ENCODE results near the gene CDC5L.

CDC5L gene

DNA sequence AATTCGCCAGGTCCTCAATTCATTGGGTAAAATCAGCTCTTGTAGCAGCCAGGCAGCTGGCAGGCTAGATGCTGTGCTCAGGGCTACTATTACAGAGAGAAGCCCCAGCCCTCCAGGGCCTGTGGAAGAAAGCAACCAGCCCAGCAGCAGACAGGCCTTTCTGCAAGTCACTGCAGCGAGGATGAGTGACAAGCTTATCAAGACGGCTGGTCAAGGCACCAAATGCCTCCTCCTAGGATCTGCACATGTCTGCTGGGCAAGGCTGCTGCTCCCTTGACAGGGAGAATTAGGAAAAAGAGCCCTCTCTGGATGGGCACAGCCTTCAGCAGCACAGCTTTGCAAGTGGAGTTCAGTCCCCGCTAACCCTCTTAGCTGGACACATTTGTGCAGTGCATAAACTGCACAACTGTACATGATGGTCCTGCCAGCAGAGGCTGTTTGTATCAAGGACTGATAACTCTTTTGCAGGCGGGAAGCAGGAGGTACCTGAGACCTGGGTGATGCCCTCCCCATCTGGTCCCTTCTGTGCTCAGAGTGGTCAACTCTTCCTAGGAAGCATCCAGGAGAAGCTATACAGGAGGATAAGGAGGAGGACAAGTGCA is 89.9 kb downstream of the CDC5L start:
- no peaks in the 10 kb centered on the region for H3K9me3 ChIP-seq (ENCODE audit: low read length)
- no peaks in the 10 kb centered on the region for H3K9me2 ChIP-seq (ENCODE audit: low read depth, low read length)
- no peak for TF ChIP-seq EZH2 (IDR thresholded peaks at IDR 0.05; ENCODE audit: borderline replicate concordance, low read length)
- TF ChIP-seq, protein P1, sequence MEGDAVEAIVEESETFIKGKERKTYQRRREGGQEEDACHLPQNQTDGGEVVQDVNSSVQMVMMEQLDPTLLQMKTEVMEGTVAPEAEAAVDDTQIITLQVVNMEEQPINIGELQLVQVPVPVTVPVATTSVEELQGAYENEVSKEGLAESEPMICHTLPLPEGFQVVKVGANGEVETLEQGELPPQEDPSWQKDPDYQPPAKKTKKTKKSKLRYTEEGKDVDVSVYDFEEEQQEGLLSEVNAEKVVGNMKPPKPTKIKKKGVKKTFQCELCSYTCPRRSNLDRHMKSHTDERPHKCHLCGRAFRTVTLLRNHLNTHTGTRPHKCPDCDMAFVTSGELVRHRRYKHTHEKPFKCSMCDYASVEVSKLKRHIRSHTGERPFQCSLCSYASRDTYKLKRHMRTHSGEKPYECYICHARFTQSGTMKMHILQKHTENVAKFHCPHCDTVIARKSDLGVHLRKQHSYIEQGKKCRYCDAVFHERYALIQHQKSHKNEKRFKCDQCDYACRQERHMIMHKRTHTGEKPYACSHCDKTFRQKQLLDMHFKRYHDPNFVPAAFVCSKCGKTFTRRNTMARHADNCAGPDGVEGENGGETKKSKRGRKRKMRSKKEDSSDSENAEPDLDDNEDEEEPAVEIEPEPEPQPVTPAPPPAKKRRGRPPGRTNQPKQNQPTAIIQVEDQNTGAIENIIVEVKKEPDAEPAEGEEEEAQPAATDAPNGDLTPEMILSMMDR (IDR thresholded peaks at IDR 0.05; ENCODE audit: low read length), result no peak
- no peak overlapping the region for H3K4me2 ChIP-seq (ENCODE audit: low read length)
- H3K27ac ChIP-seq (ENCODE audit: low read depth, low read length, poor library complexity, severe bottlenecking), result no peak overlapping the region
- no peaks in the 10 kb centered on the region for H3K4me1 ChIP-seq (ENCODE audit: insufficient read depth, low read length, severe bottlenecking)
- peaks cover 5% of the 10 kb centered on the region; the same call in 1 of the 2 replicates for H3K27me3 ChIP-seq (ENCODE audit: insufficient read depth, low read length)
- no peaks in the 10 kb centered on the region for H3K79me2 ChIP-seq (ENCODE audit: insufficient read depth, low read length)
- no peaks in the 10 kb centered on the region for H4K20me1 ChIP-seq (ENCODE audit: insufficient read depth, low read length)
- H3K9ac ChIP-seq (ENCODE audit: low read length), result no peak overlapping the region
- H3K4me3 ChIP-seq (ENCODE audit: low read depth, low read length, poor library complexity, severe bottlenecking), result no peak overlapping the region
- H3K36me3 ChIP-seq (ENCODE audit: insufficient read depth, low read length), result no peaks in the 10 kb centered on the region
- no peaks in the 10 kb centered on the region for H3F3A ChIP-seq (ENCODE audit: insufficient read depth, low read length)
- H2AFZ ChIP-seq (ENCODE audit: low read length), result no peak overlapping the region

DNA sequence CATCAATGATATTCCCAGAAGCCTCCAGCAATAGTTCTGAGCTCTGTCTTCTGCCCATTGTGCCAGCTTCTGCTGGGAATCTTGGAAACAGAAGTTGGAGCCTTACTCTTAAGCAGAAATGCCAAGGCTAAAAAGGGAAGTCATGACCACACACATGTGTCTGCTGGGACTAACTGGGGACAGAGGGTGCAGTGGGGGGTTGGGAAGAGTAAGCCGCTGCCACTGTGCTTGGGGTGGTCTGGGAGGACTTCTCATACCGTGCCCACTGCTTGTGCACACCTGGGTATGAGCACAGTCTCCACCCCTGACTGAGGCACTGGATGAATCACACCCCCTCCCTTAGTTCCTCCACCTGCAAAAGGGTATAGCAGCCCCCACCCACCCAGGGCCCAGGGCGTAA is 90.7 kb downstream of the CDC5L start:
- H3K4me2 ChIP-seq (ENCODE audit: low read length), result no peak overlapping the region
- H3K4me3 ChIP-seq (ENCODE audit: low read depth, low read length, poor library complexity, severe bottlenecking), result no peak overlapping the region

DNA sequence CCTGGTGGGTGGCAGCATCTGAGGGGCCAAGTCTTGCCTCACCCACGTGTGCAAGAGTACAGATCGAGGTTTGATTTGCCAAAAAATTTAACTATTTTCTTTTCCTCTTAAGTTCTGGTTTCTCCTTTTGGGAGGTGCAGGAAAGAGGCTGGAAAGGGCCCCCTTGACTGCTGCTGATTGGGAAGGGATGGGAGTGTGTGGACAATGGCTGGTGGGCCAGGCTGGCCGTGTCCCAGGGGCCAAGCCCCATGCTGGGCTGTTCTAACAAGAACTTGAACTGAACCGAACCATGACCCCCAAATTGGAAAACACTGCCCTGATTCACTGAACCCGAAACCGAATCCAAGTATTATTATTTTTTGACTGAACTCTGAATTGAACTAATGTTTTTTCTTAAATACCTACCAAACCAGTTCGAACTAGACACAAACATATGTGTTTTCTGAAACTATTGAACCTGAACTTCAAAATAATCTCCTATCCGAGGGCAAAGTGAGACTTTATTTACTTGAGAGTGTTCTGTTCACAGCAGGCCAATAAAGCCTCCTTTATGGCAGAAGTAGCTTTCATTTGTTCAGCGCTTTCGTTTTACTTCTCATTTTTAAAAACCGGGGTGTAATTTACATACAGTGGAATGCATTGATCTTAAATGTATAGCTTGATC is 91.2 kb downstream of the CDC5L start:
- Histone ChIP-seq H3K9me3 (ENCODE audit: low read length) (no peaks in the 10 kb centered on the region), H3K79me2 (ENCODE audit: insufficient read depth, low read length) (no peaks in the 10 kb centered on the region), H4K20me1 (ENCODE audit: insufficient read depth, low read length) (no peaks in the 10 kb centered on the region), H3K4me3 (ENCODE audit: low read depth, low read length, poor library complexity, severe bottlenecking) (no peak overlapping the region), H3K27ac (ENCODE audit: low read depth, low read length, poor library complexity, severe bottlenecking) (no peak overlapping the region), H3K4me2 (ENCODE audit: low read length) (no peak overlapping the region), H3K9me2 (ENCODE audit: low read depth, low read length) (no peaks in the 10 kb centered on the region), H3K36me3 (ENCODE audit: insufficient read depth, low read length) (no peaks in the 10 kb centered on the region), H2AFZ (ENCODE audit: low read length) (no peak overlapping the region), H3F3A (ENCODE audit: insufficient read depth, low read length) (no peaks in the 10 kb centered on the region), H3K9ac (ENCODE audit: low read length) (no peak overlapping the region), H3K4me1 (ENCODE audit: insufficient read depth, low read length, severe bottlenecking) (no peaks in the 10 kb centered on the region), H3K27me3 (ENCODE audit: insufficient read depth, low read length) (peaks cover 2% of the 10 kb centered on the region; the same call in 1 of the 2 replicates)
- no peak for TF ChIP-seq EZH2 (IDR thresholded peaks at IDR 0.05; ENCODE audit: borderline replicate concordance, low read length)
- TF ChIP-seq, protein P1 (IDR thresholded peaks at IDR 0.05; ENCODE audit: low read length), result no peak

More for the DNA sequence above, 90.7 kb downstream of the CDC5L start:
- H3K9me2 ChIP-seq (ENCODE audit: low read depth, low read length), result no peaks in the 10 kb centered on the region
- H3K27me3 ChIP-seq (ENCODE audit: insufficient read depth, low read length), result peaks cover 5% of the 10 kb centered on the region; the same call in 1 of the 2 replicates
- no peak overlapping the region for H3K9ac ChIP-seq (ENCODE audit: low read length)
- TF ChIP-seq, protein P1 (IDR thresholded peaks at IDR 0.05; ENCODE audit: low read length), result no peak
- H3K27ac ChIP-seq (ENCODE audit: low read depth, low read length, poor library complexity, severe bottlenecking), result no peak overlapping the region
- no peaks in the 10 kb centered on the region for H3K79me2 ChIP-seq (ENCODE audit: insufficient read depth, low read length)
- H2AFZ ChIP-seq (ENCODE audit: low read length), result no peak overlapping the region
- H3K4me1 ChIP-seq (ENCODE audit: insufficient read depth, low read length, severe bottlenecking), result no peaks in the 10 kb centered on the region
- no peaks in the 10 kb centered on the region for H3K9me3 ChIP-seq (ENCODE audit: low read length)
- H3F3A ChIP-seq (ENCODE audit: insufficient read depth, low read length), result no peaks in the 10 kb centered on the region
- no peaks in the 10 kb centered on the region for H4K20me1 ChIP-seq (ENCODE audit: insufficient read depth, low read length)
- H3K36me3 ChIP-seq (ENCODE audit: insufficient read depth, low read length), result no peaks in the 10 kb centered on the region

Data from OCI-LY1 (cell line).